HEK293 (cell line): ENCODE results near the gene UBXN6.

ENCODE experiments used
- CTCF ChIA-PET: fragments of 350-600 bp; formaldehyde crosslinking; extraction: SDS; loops from one replicate; lab custom pipeline; 2021; ENCODE audit warnings: antibody characterized with exemption; lab: Yijun Ruan, JAX
- POLR2A ChIA-PET: fragments of 300-600 bp; formaldehyde crosslinking; extraction: SDS; loops from one replicate; lab custom pipeline; 2020; ENCODE audit warnings: antibody characterized with exemption, inconsistent platforms; lab: Yijun Ruan, JAX
- H3K27ac ChIP-seq: fragments of 200-500 bp; sonication (Bioruptor generic); 2 replicates; pipeline ENCODE4 v1.5.1; 2014; ENCODE audit warnings: low read depth, low read length, control low read depth, inconsistent platforms; ENCODE audit errors: extremely low read depth
- H3K36me3 ChIP-seq, 2 experiments: fragments of 200-500 bp in 1 of 2; sonication (Bioruptor generic) in 1 of 2; 1 replicate in 1 of 2; 2 replicates in 1 of 2; pipeline ENCODE4 v1.5.1; 2014 to 2017; ENCODE audit warnings: inconsistent platforms in 2 of 2, low read length in 2 of 2; ENCODE audit not compliant: control insufficient read depth in 2 of 2, insufficient read depth in 1 of 2
- H3K4me1 ChIP-seq: fragments of 200-500 bp; sonication (Bioruptor generic); 2 replicates; pipeline ENCODE4 v1.5.1; 2014; ENCODE audit warnings: mild to moderate bottlenecking, low read length, inconsistent platforms; ENCODE audit not compliant: control insufficient read depth, insufficient read depth
- H3K4me3 ChIP-seq: 2 replicates; pipeline ENCODE4 v1.5.1; 2011; ENCODE audit warnings: low read depth, mild to moderate bottlenecking, control low read depth, low read length, moderate library complexity
- H3K9me3 ChIP-seq: fragments of 200-500 bp; sonication (Bioruptor generic); 2 replicates; pipeline ENCODE4 v1.5.1; 2014; ENCODE audit warnings: low read depth, low read length, inconsistent platforms; ENCODE audit not compliant: control insufficient read depth, insufficient read depth
- FEZF1 ChIP-seq: fragments of 450-650 bp; formaldehyde crosslinking; IDR thresholded peaks from 2 replicates; pipeline ENCODE4 v1.5.1; 2016; ENCODE audit warnings: missing biosample characterization, missing genetic modification characterization
- KLF8 ChIP-seq: fragments of 450-650 bp; formaldehyde crosslinking; IDR thresholded peaks from 2 replicates; pipeline ENCODE4 v1.5.1; 2016; ENCODE audit warnings: missing biosample characterization, missing genetic modification characterization
- SALL2 ChIP-seq: fragments of 450-650 bp; formaldehyde crosslinking; IDR thresholded peaks from 2 replicates; pipeline ENCODE4 v1.5.0; 2017; ENCODE audit warnings: missing biosample characterization, mild to moderate bottlenecking, missing genetic modification characterization, borderline replicate concordance
- ZEB2 ChIP-seq: fragments of 450-650 bp; formaldehyde crosslinking; IDR thresholded peaks from 2 replicates; pipeline ENCODE4 v1.5.1; 2016; ENCODE audit warnings: missing biosample characterization, missing genetic modification characterization
- ZNF10 ChIP-seq: fragments of 450-650 bp; formaldehyde crosslinking; IDR thresholded peaks from 2 replicates; pipeline ENCODE4 v1.5.1; 2017; ENCODE audit warnings: missing biosample characterization, missing genetic modification characterization
- ZNF169 ChIP-seq: fragments of 450-650 bp; formaldehyde crosslinking; IDR thresholded peaks from 2 replicates; pipeline ENCODE4 v1.5.1; 2016; ENCODE audit warnings: missing biosample characterization, missing genetic modification characterization
- ZNF223 ChIP-seq: fragments of 450-650 bp; formaldehyde crosslinking; IDR thresholded peaks from 2 replicates; pipeline ENCODE4 v1.5.1; 2016; ENCODE audit warnings: missing biosample characterization, missing genetic modification characterization
- ZNF311 ChIP-seq: fragments of 450-650 bp; formaldehyde crosslinking; IDR thresholded peaks from 2 replicates; pipeline ENCODE4 v1.5.1; 2017; ENCODE audit warnings: missing biosample characterization, missing genetic modification characterization, borderline replicate concordance
- ZNF391 ChIP-seq: fragments of 450-650 bp; formaldehyde crosslinking; IDR thresholded peaks from 2 replicates; pipeline ENCODE4 v1.5.1; 2016; ENCODE audit warnings: low read depth, missing biosample characterization, missing genetic modification characterization, borderline replicate concordance
- ZNF501 ChIP-seq: fragments of 450-650 bp; formaldehyde crosslinking; IDR thresholded peaks from 2 replicates; pipeline ENCODE4 v1.5.1; 2016; ENCODE audit warnings: missing biosample characterization, missing genetic modification characterization
- ZNF530 ChIP-seq: fragments of 450-650 bp; formaldehyde crosslinking; IDR thresholded peaks from 2 replicates; pipeline ENCODE4 v1.5.1; 2016; ENCODE audit warnings: low read depth, missing biosample characterization, missing genetic modification characterization
- ZNF561 ChIP-seq: fragments of 450-650 bp; IDR thresholded peaks from 2 replicates; pipeline ENCODE4 v1.5.1; 2018; ENCODE audit warnings: missing biosample characterization, missing genetic modification characterization, borderline replicate concordance
- TF ChIP-seq, protein P1 (sequence below): fragments of 450-650 bp; formaldehyde crosslinking; IDR thresholded peaks from 2 replicates; pipeline ENCODE4 v1.5.1; 2016; ENCODE audit warnings: missing biosample characterization, missing genetic modification characterization
- TF ChIP-seq, protein P2 (sequence below): fragments of 450-650 bp; formaldehyde crosslinking; optimal IDR thresholded peaks from 2 replicates; pipeline ENCODE3; 2016; ENCODE audit warnings: missing biosample characterization, mild to moderate bottlenecking, missing genetic modification characterization
- TF ChIP-seq, protein P3 (sequence below): fragments of 450-650 bp; formaldehyde crosslinking; IDR thresholded peaks from 2 replicates; pipeline ENCODE4 v1.5.1; 2016; ENCODE audit warnings: missing biosample characterization, missing genetic modification characterization
- TF ChIP-seq, protein P4 (sequence below): fragments of 450-650 bp; formaldehyde crosslinking; IDR thresholded peaks from 2 replicates; pipeline ENCODE4 v1.5.1; 2016; ENCODE audit warnings: missing biosample characterization, missing genetic modification characterization
- TF ChIP-seq, protein P5 (sequence below): fragments of 450-650 bp; formaldehyde crosslinking; IDR thresholded peaks from 2 replicates; pipeline ENCODE4 v1.5.1; 2016; ENCODE audit warnings: missing biosample characterization, missing genetic modification characterization
- TF ChIP-seq, protein P6 (sequence below): fragments of 450-650 bp; formaldehyde crosslinking; IDR thresholded peaks from 2 replicates; pipeline ENCODE4 v1.5.1; 2016; ENCODE audit warnings: missing biosample characterization, missing genetic modification characterization

UBXN6 gene

DNA sequence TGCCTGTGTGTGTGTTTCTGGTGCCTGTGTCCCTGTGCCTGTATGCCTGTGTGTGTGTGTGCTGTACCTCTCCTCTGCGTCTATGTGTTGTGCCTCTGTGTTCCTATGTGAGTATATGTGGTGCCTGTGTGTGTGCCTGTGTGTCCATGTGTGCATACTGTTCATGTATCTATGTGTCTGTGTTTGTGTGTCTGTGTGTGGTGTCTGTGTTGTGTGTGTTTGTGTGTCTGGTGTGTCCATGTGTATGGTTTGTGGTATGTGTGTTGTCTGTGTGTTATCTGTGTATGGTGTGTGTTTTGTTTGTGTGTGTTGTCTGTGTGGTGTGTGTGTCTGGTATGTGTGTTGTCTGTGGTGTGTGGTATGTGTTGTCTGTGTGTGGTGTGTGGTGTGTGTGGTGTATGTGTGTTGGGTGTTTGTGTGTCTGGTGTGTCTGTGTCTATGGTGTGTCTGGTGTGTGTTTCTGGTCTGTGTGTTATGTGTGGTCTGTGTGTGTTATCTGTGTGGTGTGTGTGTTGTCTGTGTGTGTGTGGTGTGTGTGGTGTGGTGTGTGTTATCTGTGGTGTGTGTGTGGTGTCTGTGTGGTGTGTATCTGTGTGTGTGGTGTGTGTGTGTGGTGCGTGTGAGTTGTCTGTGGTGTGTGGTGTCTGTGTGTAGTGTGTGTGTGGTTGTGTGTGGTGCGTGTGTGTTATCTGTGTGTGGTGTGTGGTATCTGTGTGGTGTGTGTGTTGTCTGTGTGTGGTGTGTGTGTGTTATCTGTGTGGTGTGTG lies 34.9 kb upstream of the UBXN6 start:
- Histone ChIP-seq H3K9me3 (no peaks in the 10 kb centered on the region), H3K27ac (no peak overlapping the region), H3K4me3 (no peak overlapping the region), H3K36me3 (peaks cover 42 to 89% of the 10 kb centered on the region in 2 experiments; a peak in 2 of 3 replicates), H3K4me1 (no peaks in the 10 kb centered on the region)
- POLR2A ChIA-PET: no interaction called here
- TF ChIP-seq, protein P1, sequence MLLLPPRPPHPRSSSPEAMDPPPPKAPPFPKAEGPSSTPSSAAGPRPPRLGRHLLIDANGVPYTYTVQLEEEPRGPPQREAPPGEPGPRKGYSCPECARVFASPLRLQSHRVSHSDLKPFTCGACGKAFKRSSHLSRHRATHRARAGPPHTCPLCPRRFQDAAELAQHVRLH (tag by site-specific recombination): no peak
- TF ChIP-seq ZNF391 (tag by site-specific recombination): 0 out of 2 replicates have a peak, but pooled peaks have one; percentile 20
- TF ChIP-seq, protein P2, sequence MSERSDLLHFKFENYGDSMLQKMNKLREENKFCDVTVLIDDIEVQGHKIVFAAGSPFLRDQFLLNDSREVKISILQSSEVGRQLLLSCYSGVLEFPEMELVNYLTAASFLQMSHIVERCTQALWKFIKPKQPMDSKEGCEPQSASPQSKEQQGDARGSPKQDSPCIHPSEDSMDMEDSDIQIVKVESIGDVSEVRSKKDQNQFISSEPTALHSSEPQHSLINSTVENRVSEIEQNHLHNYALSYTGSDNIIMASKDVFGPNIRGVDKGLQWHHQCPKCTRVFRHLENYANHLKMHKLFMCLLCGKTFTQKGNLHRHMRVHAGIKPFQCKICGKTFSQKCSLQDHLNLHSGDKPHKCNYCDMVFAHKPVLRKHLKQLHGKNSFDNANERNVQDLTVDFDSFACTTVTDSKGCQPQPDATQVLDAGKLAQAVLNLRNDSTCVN (tag by site-specific recombination): peak; percentile 10
- no peak for TF ChIP-seq ZNF561 (tag by site-specific recombination)
- no peak for TF ChIP-seq ZNF501
- TF ChIP-seq, protein P3, sequence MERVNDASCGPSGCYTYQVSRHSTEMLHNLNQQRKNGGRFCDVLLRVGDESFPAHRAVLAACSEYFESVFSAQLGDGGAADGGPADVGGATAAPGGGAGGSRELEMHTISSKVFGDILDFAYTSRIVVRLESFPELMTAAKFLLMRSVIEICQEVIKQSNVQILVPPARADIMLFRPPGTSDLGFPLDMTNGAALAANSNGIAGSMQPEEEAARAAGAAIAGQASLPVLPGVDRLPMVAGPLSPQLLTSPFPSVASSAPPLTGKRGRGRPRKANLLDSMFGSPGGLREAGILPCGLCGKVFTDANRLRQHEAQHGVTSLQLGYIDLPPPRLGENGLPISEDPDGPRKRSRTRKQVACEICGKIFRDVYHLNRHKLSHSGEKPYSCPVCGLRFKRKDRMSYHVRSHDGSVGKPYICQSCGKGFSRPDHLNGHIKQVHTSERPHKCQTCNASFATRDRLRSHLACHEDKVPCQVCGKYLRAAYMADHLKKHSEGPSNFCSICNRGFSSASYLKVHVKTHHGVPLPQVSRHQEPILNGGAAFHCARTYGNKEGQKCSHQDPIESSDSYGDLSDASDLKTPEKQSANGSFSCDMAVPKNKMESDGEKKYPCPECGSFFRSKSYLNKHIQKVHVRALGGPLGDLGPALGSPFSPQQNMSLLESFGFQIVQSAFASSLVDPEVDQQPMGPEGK: no peak
- CTCF ChIA-PET: no interaction called here

DNA sequence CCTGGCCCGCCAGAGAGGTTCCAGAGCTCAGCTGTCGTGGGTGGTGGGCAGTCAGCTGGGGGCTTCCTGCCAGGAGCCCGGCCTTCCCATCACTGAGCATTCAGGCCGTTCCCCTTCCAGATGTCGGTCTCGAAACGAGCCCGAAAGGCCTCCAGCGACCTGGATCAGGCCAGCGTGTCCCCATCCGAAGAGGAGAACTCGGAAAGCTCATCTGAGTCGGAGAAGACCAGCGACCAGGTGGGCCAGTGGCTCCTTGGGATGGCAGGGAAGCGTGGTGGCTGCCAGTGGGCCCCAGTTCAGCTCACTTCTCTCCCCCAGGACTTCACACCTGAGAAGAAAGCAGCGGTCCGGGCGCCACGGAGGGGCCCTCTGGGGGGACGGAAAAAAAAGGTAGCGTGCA lies 33.9 kb upstream of the UBXN6 start:
- CTCF ChIA-PET: no interaction called here
- Histone ChIP-seq H3K9me3 (no peaks in the 10 kb centered on the region), H3K4me3 (no peak overlapping the region), H3K36me3 (peaks cover 42 to 90% of the 10 kb centered on the region in 2 experiments; a peak in 2 of 3 replicates), H3K27ac (no peak overlapping the region), H3K4me1 (no peaks in the 10 kb centered on the region)
- POLR2A ChIA-PET: interaction anchor here (0.6 kb wide), 1 partner anchor 10 kb away, joined by 5 read pairs; no protein-coding TSS in a partner anchor
- no peak for TF ChIP-seq ZNF169 (tag by site-specific recombination)

DNA sequence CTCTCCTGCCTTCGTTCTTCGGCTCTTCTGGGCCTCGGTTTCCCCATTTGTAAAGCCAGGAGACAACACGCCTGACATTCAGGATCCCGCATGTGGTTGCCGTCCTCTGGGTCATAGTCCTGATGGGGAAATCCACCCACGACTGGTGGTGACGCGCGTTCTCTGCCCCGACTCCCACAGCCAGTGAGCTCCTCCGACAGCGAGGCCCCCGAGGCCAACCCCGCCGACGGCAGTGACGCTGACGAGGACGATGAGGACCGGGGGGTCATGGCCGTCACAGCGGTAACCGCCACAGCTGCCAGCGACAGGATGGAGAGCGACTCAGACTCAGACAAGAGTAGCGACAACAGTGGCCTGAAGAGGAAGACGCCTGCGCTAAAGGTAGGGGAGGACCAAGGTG lies 30.9 kb upstream of the UBXN6 start:
- TF ChIP-seq ZNF530 (no peak), ZEB2 (tag by site-specific recombination) (no peak), ZNF223 (no peak), ZNF10 (tag by site-specific recombination) (no peak), KLF8 (tag by site-specific recombination) (no peak), SALL2 (tag by site-specific recombination) (no peak), ZNF311 (tag by site-specific recombination) (no peak), FEZF1 (no peak)
- TF ChIP-seq, protein P4, sequence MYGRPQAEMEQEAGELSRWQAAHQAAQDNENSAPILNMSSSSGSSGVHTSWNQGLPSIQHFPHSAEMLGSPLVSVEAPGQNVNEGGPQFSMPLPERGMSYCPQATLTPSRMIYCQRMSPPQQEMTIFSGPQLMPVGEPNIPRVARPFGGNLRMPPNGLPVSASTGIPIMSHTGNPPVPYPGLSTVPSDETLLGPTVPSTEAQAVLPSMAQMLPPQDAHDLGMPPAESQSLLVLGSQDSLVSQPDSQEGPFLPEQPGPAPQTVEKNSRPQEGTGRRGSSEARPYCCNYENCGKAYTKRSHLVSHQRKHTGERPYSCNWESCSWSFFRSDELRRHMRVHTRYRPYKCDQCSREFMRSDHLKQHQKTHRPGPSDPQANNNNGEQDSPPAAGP (tag by site-specific recombination): no peak
- TF ChIP-seq, protein P5, sequence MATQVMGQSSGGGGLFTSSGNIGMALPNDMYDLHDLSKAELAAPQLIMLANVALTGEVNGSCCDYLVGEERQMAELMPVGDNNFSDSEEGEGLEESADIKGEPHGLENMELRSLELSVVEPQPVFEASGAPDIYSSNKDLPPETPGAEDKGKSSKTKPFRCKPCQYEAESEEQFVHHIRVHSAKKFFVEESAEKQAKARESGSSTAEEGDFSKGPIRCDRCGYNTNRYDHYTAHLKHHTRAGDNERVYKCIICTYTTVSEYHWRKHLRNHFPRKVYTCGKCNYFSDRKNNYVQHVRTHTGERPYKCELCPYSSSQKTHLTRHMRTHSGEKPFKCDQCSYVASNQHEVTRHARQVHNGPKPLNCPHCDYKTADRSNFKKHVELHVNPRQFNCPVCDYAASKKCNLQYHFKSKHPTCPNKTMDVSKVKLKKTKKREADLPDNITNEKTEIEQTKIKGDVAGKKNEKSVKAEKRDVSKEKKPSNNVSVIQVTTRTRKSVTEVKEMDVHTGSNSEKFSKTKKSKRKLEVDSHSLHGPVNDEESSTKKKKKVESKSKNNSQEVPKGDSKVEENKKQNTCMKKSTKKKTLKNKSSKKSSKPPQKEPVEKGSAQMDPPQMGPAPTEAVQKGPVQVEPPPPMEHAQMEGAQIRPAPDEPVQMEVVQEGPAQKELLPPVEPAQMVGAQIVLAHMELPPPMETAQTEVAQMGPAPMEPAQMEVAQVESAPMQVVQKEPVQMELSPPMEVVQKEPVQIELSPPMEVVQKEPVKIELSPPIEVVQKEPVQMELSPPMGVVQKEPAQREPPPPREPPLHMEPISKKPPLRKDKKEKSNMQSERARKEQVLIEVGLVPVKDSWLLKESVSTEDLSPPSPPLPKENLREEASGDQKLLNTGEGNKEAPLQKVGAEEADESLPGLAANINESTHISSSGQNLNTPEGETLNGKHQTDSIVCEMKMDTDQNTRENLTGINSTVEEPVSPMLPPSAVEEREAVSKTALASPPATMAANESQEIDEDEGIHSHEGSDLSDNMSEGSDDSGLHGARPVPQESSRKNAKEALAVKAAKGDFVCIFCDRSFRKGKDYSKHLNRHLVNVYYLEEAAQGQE (tag by site-specific recombination): no peak
- TF ChIP-seq, protein P6, sequence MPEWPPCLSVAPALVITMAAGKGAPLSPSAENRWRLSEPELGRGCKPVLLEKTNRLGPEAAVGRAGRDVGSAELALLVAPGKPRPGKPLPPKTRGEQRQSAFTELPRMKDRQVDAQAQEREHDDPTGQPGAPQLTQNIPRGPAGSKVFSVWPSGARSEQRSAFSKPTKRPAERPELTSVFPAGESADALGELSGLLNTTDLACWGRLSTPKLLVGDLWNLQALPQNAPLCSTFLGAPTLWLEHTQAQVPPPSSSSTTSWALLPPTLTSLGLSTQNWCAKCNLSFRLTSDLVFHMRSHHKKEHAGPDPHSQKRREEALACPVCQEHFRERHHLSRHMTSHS (tag by site-specific recombination): no peak
- POLR2A ChIA-PET: interaction anchor here (0.5 kb wide), 1 partner anchor 144 kb away, joined by 4 read pairs; no protein-coding TSS in a partner anchor

More for the DNA sequence above, 30.9 kb upstream of the UBXN6 start:
- CTCF ChIA-PET: no interaction called here
- H3K9me3 ChIP-seq: no peaks in the 10 kb centered on the region
- peaks cover 42 to 77% of the 10 kb centered on the region in 2 experiments; a peak in 2 of 3 replicates for H3K36me3 ChIP-seq
- H3K27ac ChIP-seq: no peak overlapping the region
- H3K4me3 ChIP-seq: no peak overlapping the region
- no peaks in the 10 kb centered on the region for H3K4me1 ChIP-seq
